Ovary (tissue), 9 donors: ENCODE measurements around the gene HSP90AB1. TPM values are rescaled to one million over a fixed set of nuclear protein-coding genes. Genes with fewer than 3 reads are reported as not detected.

Experiments
- DNase-seq, 5 donors: peaks; one replicate each; pipeline ENCODE4 v3.0.0-alpha.2; 2019 to 2020
- H3K27ac ChIP-seq, 2 donors: fragments of 200-600 bp; one replicate each; pipeline versions ENCODE4 v1.5.1 to v1.8.0; 2019 to 2022
- H3K27me3 ChIP-seq: fragments of 200-600 bp; one replicate; pipeline ENCODE4 v1.8.0; 2022
- H3K36me3 ChIP-seq: fragments of 200-600 bp; sonication (generic); one replicate; pipeline ENCODE4 v1.5.1; 2019
- H3K4me1 ChIP-seq: one replicate; pipeline ENCODE4 v1.8.1; 2013; ENCODE audit warnings: mild to moderate bottlenecking, moderate library complexity; ENCODE audit not compliant: insufficient read depth
- H3K4me3 ChIP-seq: fragments of 200-600 bp; sonication (generic); one replicate; pipeline ENCODE4 v1.5.1; 2017
- H3K9me3 ChIP-seq, 2 donors: fragments of 200-600 bp in 1 of 2; sonication (generic) in 1 of 2; one replicate each; pipeline versions ENCODE4 v1.5.1 to v1.8.1; 2013 to 2019; ENCODE audit warnings: mild to moderate bottlenecking in 1 of 2, moderate library complexity in 1 of 2
- CTCF ChIP-seq, 3 donors: fragments of 450-650 bp in 2 of 3; fragments of 200-600 bp in 1 of 3; IDR thresholded peaks; one replicate each; pipeline versions ENCODE4 v1.5.1 to v1.8.0; 2016 to 2022; ENCODE audit warnings: antibody characterized with exemption in 3 of 3, mild to moderate bottlenecking in 1 of 3
- EP300 ChIP-seq: sonication (generic); formaldehyde crosslinking; IDR thresholded peaks from one replicate; pipeline ENCODE4 v1.6.1; 2017; ENCODE audit warnings: antibody characterized with exemption
- POLR2A ChIP-seq: fragments of 450-650 bp; IDR thresholded peaks from one replicate; pipeline ENCODE4 v1.6.1; 2017; ENCODE audit warnings: antibody characterized with exemption, mild to moderate bottlenecking, moderate library complexity
- WGBS, 3 donors: extraction: QIAGEN DNeasy Blood & Tissue Kit in 1 of 3; methylation state at CpG; one replicate each; pipeline versions ENCODE4 v1.1.5 to v1.1.7; 2013 to 2017; 5-methylcytosine and 5-hydroxymethylcytosine counted together
- intact Hi-C, 4 donors: fragments of 100-400 bp; cut with DNase I; formaldehyde crosslinking; loops; one replicate each; pipeline versions ENCODE4 v1.11.0 to v1.15.1; 2022 to 2023
- polyA plus RNA-seq, 2 donors: library from polyadenylated mRNA; stranded (reverse); fragments of 200-250 nt in 1 of 2; fragments of 350-450 nt in 1 of 2; fragmentation: Illumina TruSeq in 1 of 2; extraction: RNeasy Lipid Tissue Mini Kit (QIAGEN cat#74804) in 1 of 2; gene quantifications; one replicate each; pipeline ENCODE4 v1.2.3, GENCODE V29; 2013 to 2014
- total RNA-seq, 7 donors: library from RNA; depleted of rRNA in 2 of 7; stranded (reverse); fragments of >200 nt in 2 of 7; fragmentation: NEBNext Ultra II Directional in 3 of 7; extraction: Animal tissue kit (Norgen Biotek cat#: 25700) in 3 of 7; gene quantifications; one replicate each; pipeline versions ENCODE4 v1.1.0 to v1.2.4, GENCODE V29; 2016 to 2023
- donor health status: DM: no; HTN: no; CAD: no; lungs with moderate emphysema.
- donor health status: DM: no; HTN: no; CAD: no.
- donor health status: Bipolar disorder and iron deficiency.
- donor health status: DM: yes; HTN: yes; CAD: no.
- donor health status: DM: no; HTN: no; CAD: no.
- donor health status: DM: yes; HTN: yes; CAD: no.

HSP90AB1 gene
- total and polyA plus RNA-seq, 9 donors, result 820 to 1,905 (median 1,051) TPM

GRCh38 chr6:44224029-44224964, 22.6 kb upstream of the HSP90AB1 start:
- H3K36me3 ChIP-seq, result no peaks in the 10 kb centered on the region
- peak overlapping the region in 1 of 2 donors; percentile 20 for H3K27ac ChIP-seq
- whole genome bisulfite sequencing, 3 donors, result 9 to 12% (median 10%) methylated on average over 15 to 18 of the region's 18 CpGs
- no peaks in the 10 kb centered on the region for H3K9me3 ChIP-seq
- intact Hi-C loops, result no loop called here
- TF ChIP-seq POLR2A (no peak), EP300 (no peak), CTCF (IDR thresholded peaks at IDR 0.05) (no peak)
- no peaks in the 10 kb centered on the region for H3K27me3 ChIP-seq
- peak overlapping the region; percentile 53 for H3K4me3 ChIP-seq
- DNase-seq, result peak in 1 of 5 donors; percentile 41
- H3K4me1 ChIP-seq, result peaks cover 36% of the 10 kb centered on the region

- 88 to 94% (median 91%) methylated on average over 4 of the region's 4 CpGs for WGBS, 3 donors
- TF ChIP-seq EP300, result no peak
- no peak for TF ChIP-seq CTCF (IDR thresholded peaks at IDR 0.05)
- TF ChIP-seq POLR2A, result no peak
- intact Hi-C loops, result loop anchor here in 1 of 4 donors (5.0 kb wide), 1 partner anchor 48 kb away; no protein-coding TSS in a partner anchor
- Histone ChIP-seq H3K27ac (no peak overlapping the region), H3K9me3 (no peaks in the 10 kb centered on the region), H3K4me1 (peaks cover 36% of the 10 kb centered on the region), H3K4me3 (no peak overlapping the region), H3K36me3 (no peaks in the 10 kb centered on the region), H3K27me3 (no peaks in the 10 kb centered on the region)
- no peak for DNase-seq
Observed at GRCh38 chr6:44224965-44225305, 22.0 kb upstream of the HSP90AB1 start.

DNA sequence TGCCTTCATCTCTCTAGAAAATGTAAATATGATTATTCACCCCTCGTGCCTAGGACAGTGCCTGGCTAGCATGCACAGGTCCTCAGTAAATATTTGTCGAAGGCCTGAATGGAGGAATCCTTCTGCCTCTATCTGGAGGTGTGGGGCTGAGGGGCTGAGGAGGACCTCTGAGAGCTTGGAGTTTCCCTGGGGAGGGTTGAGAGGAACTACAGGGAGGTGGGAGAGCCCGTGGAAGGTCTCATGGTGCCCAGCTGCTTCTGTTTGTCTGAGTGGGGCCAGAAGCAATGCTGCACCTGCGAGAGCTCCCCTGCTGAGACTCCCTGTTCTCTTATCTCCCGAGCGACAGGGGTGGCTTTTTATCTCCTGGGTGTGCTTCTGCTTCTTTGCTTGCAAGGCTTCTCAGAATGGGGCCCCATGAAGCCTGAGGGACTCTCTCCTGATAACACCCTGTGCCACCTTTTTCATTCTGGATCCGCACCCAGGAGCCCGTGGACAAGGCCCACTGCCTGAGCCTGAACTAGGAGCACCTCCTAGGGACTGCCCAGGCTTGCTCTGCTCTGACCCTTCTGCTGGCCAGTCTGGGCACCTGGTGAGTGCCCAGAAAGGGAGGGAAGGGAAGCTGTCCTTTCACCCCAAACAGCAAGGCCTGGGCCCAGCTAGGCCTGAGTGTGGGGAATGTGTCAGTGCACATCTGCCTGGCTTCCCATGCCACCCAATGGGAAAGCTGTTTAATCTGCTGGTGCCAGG, 21.1 kb upstream of the HSP90AB1 start:
- Histone ChIP-seq H3K4me3 (no peak overlapping the region), H3K27ac (peak overlapping the region in 1 of 2 donors; percentile 67), H3K36me3 (no peaks in the 10 kb centered on the region), H3K4me1 (peaks cover 36% of the 10 kb centered on the region), H3K27me3 (no peaks in the 10 kb centered on the region), H3K9me3 (no peaks in the 10 kb centered on the region)
- 73 to 83% (median 82%) methylated on average over 8 of the region's 8 CpGs for WGBS, 3 donors
- TF ChIP-seq CTCF (IDR thresholded peaks at IDR 0.05), result no peak
- no peak for TF ChIP-seq EP300
- no peak for TF ChIP-seq POLR2A
- intact Hi-C loops, result loop anchor here in 1 of 4 donors (5.0 kb wide), 1 partner anchor 48 kb away; no protein-coding TSS in a partner anchor
- no peak for DNase-seq

GRCh38 chr6:44226368-44227147, 20.3 kb upstream of the HSP90AB1 start:
- TF ChIP-seq POLR2A, result no peak
- Histone ChIP-seq H3K27ac (peak overlapping the region; percentile 45 to 67), H3K27me3 (no peaks in the 10 kb centered on the region), H3K4me1 (peaks cover 31% of the 10 kb centered on the region), H3K9me3 (no peaks in the 10 kb centered on the region), H3K4me3 (peak overlapping the region; percentile 0), H3K36me3 (no peaks in the 10 kb centered on the region)
- peak in 2 of 5 donors; percentile 56 to 61 for DNase-seq
- WGBS, 3 donors, result 17 to 28% (median 17%) methylated on average over 15 of the region's 15 CpGs
- intact Hi-C loops, result loop anchor here in 1 of 4 donors (5.0 kb wide), 1 partner anchor 49 kb away; no protein-coding TSS in a partner anchor
